A549 (cell line): Measurements from ENCODE around the gene PAEP. TPM values are rescaled to one million over a fixed set of nuclear protein-coding genes. Genes with fewer than 3 reads are reported as not detected.
"Not testable (repeated sequence)": the region's sequence is repeated elsewhere in the genome, so short reads cannot be mapped to it uniquely, and the experiment has no call there.

ENCODE experiments used
- ATAC-seq, 2 experiments: fragments of 200-7000 bp in 1 of 2; fragments of >200 bp in 1 of 2; cut with Nextera tagmentation in 1 of 2; cut with Tn5 transposase in 1 of 2; 3 replicates each; pipeline versions ENCODE4 v1.8.0 to v1.9.1; 2018 to 2020; ENCODE audit warnings: mild to moderate bottlenecking in 1 of 2, moderate library complexity in 1 of 2
- CTCF ChIA-PET: fragments of 300-600 bp; sonication (Branson Sonifier 250); formaldehyde crosslinking; extraction: SDS; loops from one replicate; lab custom pipeline; 2021; ENCODE audit warnings: antibody characterized with exemption, inconsistent platforms; lab: Yijun Ruan, JAX
- POLR2A ChIA-PET: fragments of 350-600 bp; formaldehyde crosslinking; extraction: SDS; loops from one replicate; lab custom pipeline; 2021; ENCODE audit warnings: antibody characterized with exemption, inconsistent platforms; lab: Yijun Ruan, JAX
- DNase-seq, 2 experiments: peaks; one replicate each; pipeline versions ENCODE4 v3.0.0 to v3.0.0-alpha.2; 2011 to 2016; ENCODE audit warnings: low read depth in 1 of 2, low spot score in 1 of 2
- FAIRE-seq: peaks from 2 replicates; lab custom pipeline; 2011; peaks lifted over from hg19 to GRCh38; lab: Jason Lieb, UNC
- H3K27ac ChIP-seq, 2 experiments: fragments of >200 bp; sonication (Bioruptor Twin); formaldehyde crosslinking; 3 replicates each; pipeline ENCODE4 v1.5.1; 2016 to 2017
- H3K4me1 ChIP-seq: fragments of >200 bp; sonication (Bioruptor Twin); formaldehyde crosslinking; 3 replicates; pipeline ENCODE4 v1.6.1; 2016
- H3K4me2 ChIP-seq: fragments of >200 bp; sonication (Bioruptor Twin); formaldehyde crosslinking; 3 replicates; pipeline ENCODE4 v1.6.1; 2016
- H3K4me3 ChIP-seq: fragments of >200 bp; sonication (Bioruptor Twin); formaldehyde crosslinking; 3 replicates; pipeline ENCODE4 v1.5.1; 2016
- H3K9me3 ChIP-seq: fragments of >200 bp; sonication (Bioruptor Twin); formaldehyde crosslinking; 3 replicates; pipeline ENCODE4 v1.6.1; 2016
- CHD2 ChIP-seq: fragments of 150-350 bp; IDR thresholded peaks from 2 replicates; pipeline ENCODE4 v1.6.1; 2014; ENCODE audit warnings: low read length; ENCODE audit not compliant: partially characterized antibody
- E2F6 ChIP-seq: IDR thresholded peaks from 2 replicates; pipeline ENCODE4 v1.6.1; 2012; ENCODE audit warnings: low read depth, borderline replicate concordance
- ESRRA ChIP-seq: fragments of 150-350 bp; IDR thresholded peaks from 2 replicates; pipeline ENCODE4 v1.6.1; 2014; ENCODE audit warnings: mild to moderate bottlenecking, low read length, borderline replicate concordance
- FOSB ChIP-seq: fragments of 250-450 bp; sonication (Bioruptor Pico); IDR thresholded peaks from 2 replicates; pipeline ENCODE4 v1.5.0; 2020; ENCODE audit warnings: mild to moderate bottlenecking, moderate library complexity
- GATA3 ChIP-seq: IDR thresholded peaks from 2 replicates; pipeline ENCODE4 v1.6.1; 2012; ENCODE audit warnings: borderline replicate concordance
- HOXB5 ChIP-seq: fragments of 250-450 bp; sonication (Bioruptor Pico); IDR thresholded peaks from 2 replicates; pipeline ENCODE4 v1.5.0; 2020; ENCODE audit warnings: mild to moderate bottlenecking, moderate library complexity
- JUNB ChIP-seq: fragments of >200 bp; sonication (Bioruptor Twin); formaldehyde crosslinking; IDR thresholded peaks from 2 replicates; pipeline ENCODE4 v1.6.1; 2016
- MAFK ChIP-seq: fragments of 450-650 bp; IDR thresholded peaks from 2 replicates; pipeline ENCODE4 v1.6.1; 2014; ENCODE audit not compliant: partially characterized antibody
- MYC ChIP-seq: IDR thresholded peaks from 2 replicates; pipeline ENCODE4 v1.6.1; 2012; ENCODE audit warnings: mild to moderate bottlenecking, inconsistent platforms, low read length, improper control_type of control experiment, borderline replicate concordance
- NFE2L2 ChIP-seq: fragments of 150-350 bp; conservative IDR thresholded peaks from 2 replicates; pipeline ENCODE4 v1.6.1; 2014; ENCODE audit warnings: low read length
- PBX3 ChIP-seq: IDR thresholded peaks from 2 replicates; pipeline ENCODE4 v1.6.1; 2012
- POLR2AphosphoS2 ChIP-seq: conservative IDR thresholded peaks from 2 replicates; pipeline ENCODE4 v1.6.1; 2012; ENCODE audit warnings: low read length, improper control_type of control experiment, inconsistent platforms
- RARB ChIP-seq: fragments of 250-450 bp; sonication (Bioruptor Pico); IDR thresholded peaks from 2 replicates; pipeline ENCODE4 v1.8.0; 2021; ENCODE audit warnings: mild to moderate bottlenecking, moderate library complexity
- RCOR1 ChIP-seq: fragments of 150-350 bp; IDR thresholded peaks from 2 replicates; pipeline ENCODE4 v1.6.1; 2014; ENCODE audit warnings: antibody characterized with exemption, low read length, low read depth
- RNF2 ChIP-seq: fragments of 200-600 bp; sonication (generic); IDR thresholded peaks from 2 replicates; pipeline ENCODE4 v1.6.1; 2016; ENCODE audit warnings: low read depth, mild to moderate bottlenecking, antibody characterized with exemption, moderate library complexity, borderline replicate concordance
- TFCP2L1 ChIP-seq: fragments of 250-450 bp; sonication (Bioruptor Pico); IDR thresholded peaks from 2 replicates; pipeline ENCODE4 v1.5.0; 2021; ENCODE audit warnings: mild to moderate bottlenecking
- WGBS: methylation state at CpG from one replicate; pipeline ENCODE4 v1.1.6; 2017; ENCODE audit errors: missing lambda C conversion rate; 5-methylcytosine and 5-hydroxymethylcytosine counted together
- polyA plus RNA-seq, 4 experiments: library from polyadenylated mRNA; depleted of rRNA in 3 of 4; stranded (reverse); fragments of >200 nt; fragmentation: RNase III in 1 of 4; extraction: RNeasy Plus Mini Kit Qiagen cat#74134 plus additional on column Dnase treatment in 1 of 4; gene quantifications; 2 replicates in 3 of 4; 3 replicates in 1 of 4; pipeline ENCODE4 v1.2.3, GENCODE V29; 2011 to 2017
- TF ChIP-seq, protein P1 (sequence below): fragments of >200 bp; sonication (Bioruptor Twin); formaldehyde crosslinking; IDR thresholded peaks from 3 replicates; pipeline ENCODE4 v1.6.1; 2016

The PAEP gene
- polyA plus RNA-seq, 2 of the 4 experiments (the other 2 are of a cell fraction): not detected

GRCh38 chr9:135533674-135534073, 27.9 kb upstream of the PAEP start:
- 66% methylated on average over 12 of the region's 12 CpGs for WGBS
- Histone ChIP-seq H3K4me2 (no peak overlapping the region), H3K4me1 (no peaks in the 10 kb centered on the region), H3K27ac (no peak overlapping the region), H3K9me3 (no peaks in the 10 kb centered on the region), H3K4me3 (no peak overlapping the region)
- POLR2A ChIA-PET: interaction anchor here (1.0 kb wide), 1 partner anchor 14 kb away, joined by 3 read pairs; no protein-coding TSS in a partner anchor
- ATAC-seq (peak; percentile 26 to 42; a peak in 3 of 6 replicates), FAIRE-seq (no peak), DNase-seq (no peak)
- TF ChIP-seq RNF2: no peak
- no peak for TF ChIP-seq POLR2AphosphoS2
- no peak for TF ChIP-seq E2F6
- TF ChIP-seq CHD2: no peak
- TF ChIP-seq, protein P1, sequence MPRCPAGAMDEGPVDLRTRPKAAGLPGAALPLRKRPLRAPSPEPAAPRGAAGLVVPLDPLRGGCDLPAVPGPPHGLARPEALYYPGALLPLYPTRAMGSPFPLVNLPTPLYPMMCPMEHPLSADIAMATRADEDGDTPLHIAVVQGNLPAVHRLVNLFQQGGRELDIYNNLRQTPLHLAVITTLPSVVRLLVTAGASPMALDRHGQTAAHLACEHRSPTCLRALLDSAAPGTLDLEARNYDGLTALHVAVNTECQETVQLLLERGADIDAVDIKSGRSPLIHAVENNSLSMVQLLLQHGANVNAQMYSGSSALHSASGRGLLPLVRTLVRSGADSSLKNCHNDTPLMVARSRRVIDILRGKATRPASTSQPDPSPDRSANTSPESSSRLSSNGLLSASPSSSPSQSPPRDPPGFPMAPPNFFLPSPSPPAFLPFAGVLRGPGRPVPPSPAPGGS: no peak
- TF ChIP-seq ESRRA: no peak
- no peak for TF ChIP-seq RARB
- TF ChIP-seq PBX3: no peak
- TF ChIP-seq MYC: no peak
- no peak for TF ChIP-seq MAFK
- no peak for TF ChIP-seq HOXB5 (CRISPR knock-in tag)
- TF ChIP-seq NFE2L2: no peak
- CTCF ChIA-PET: interaction anchor here (1.5 kb wide), 1 partner anchor 29 kb away, joined by 8 read pairs; no protein-coding TSS in a partner anchor

GRCh38 chr9:135534192-135534711, 27.3 kb upstream of the PAEP start:
- DNase-seq, H3K4me2 ChIP-seq, H3K27ac ChIP-seq, FAIRE-seq, H3K9me3 ChIP-seq, H3K4me3 ChIP-seq, POLR2A ChIA-PET, H3K4me1 ChIP-seq: not testable (repeated sequence)
- CTCF ChIA-PET: interaction anchor here (1.5 kb wide), 1 partner anchor 29 kb away, joined by 8 read pairs; no protein-coding TSS in a partner anchor
- peak; percentile 32 to 52; a peak in 5 of 6 replicates for ATAC-seq
- 45% methylated on average over 9 of the region's 10 CpGs for WGBS

DNA sequence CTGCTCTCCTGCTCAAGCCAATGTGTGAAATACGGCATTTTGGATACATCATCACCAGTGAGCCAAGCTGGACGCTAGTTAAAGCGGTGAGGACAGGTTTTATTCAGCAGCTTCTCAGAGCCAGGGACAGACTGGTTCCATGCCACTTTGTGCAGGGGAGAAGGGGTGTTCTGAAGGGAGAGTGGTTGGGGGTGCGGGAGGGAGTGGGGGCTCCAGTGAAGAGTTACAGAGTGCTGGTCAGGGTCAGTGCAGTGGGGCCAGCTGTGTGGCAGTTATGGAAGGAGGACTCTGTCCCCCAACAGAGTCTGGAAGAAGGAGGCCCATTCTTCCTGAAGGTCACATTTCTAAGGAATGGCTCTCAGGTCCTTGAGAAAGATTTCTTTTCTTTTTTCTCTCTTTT, 26.7 kb upstream of the PAEP start:
- H3K27ac ChIP-seq, FAIRE-seq, H3K4me1 ChIP-seq, H3K9me3 ChIP-seq, DNase-seq, CTCF ChIA-PET, H3K4me3 ChIP-seq, ATAC-seq, H3K4me2 ChIP-seq, POLR2A ChIA-PET: not testable (repeated sequence)
- 58% methylated on average over 2 of the region's 4 CpGs for WGBS

GRCh38 chr9:135535631-135536030, 25.9 kb upstream of the PAEP start:
- H3K4me1 ChIP-seq, H3K4me3 ChIP-seq, POLR2A ChIA-PET, H3K27ac ChIP-seq, ATAC-seq, H3K9me3 ChIP-seq, H3K4me2 ChIP-seq, DNase-seq, CTCF ChIA-PET, FAIRE-seq: not testable (repeated sequence)
- WGBS: 57% methylated on average over 11 of the region's 13 CpGs

- no peak overlapping the region for H3K4me2 ChIP-seq
- 26% methylated on average over 8 of the region's 8 CpGs for WGBS
- no peaks in the 10 kb centered on the region for H3K4me1 ChIP-seq
- POLR2A ChIA-PET: no interaction called here
- H3K9me3 ChIP-seq: no peaks in the 10 kb centered on the region
- ATAC-seq (no peak), DNase-seq (no peak), FAIRE-seq (no peak)
- H3K27ac ChIP-seq: no peak overlapping the region
- no peak overlapping the region for H3K4me3 ChIP-seq
- CTCF ChIA-PET: no interaction called here
- TF ChIP-seq RCOR1: no peak
- no peak for TF ChIP-seq GATA3
- no peak for TF ChIP-seq TFCP2L1 (CRISPR knock-in tag)
- no peak for TF ChIP-seq FOSB (CRISPR knock-in tag)
- no peak for TF ChIP-seq CHD2
- TF ChIP-seq, protein P1: no peak
- no peak for TF ChIP-seq JUNB
These were observed 25.3 kb upstream of the PAEP start for GRCh38 chr9:135536216-135536615.
